CD14-positive monocyte (primary cell): ENCODE measurements around the gene PPP4R3A. TPM values are rescaled to one million over a fixed set of nuclear protein-coding genes. Genes with fewer than 3 reads are reported as not detected.
A peak's percentile ranks its signal among the peaks of the same experiment; 100 is the strongest.

ENCODE experiments used
- DNase-seq, 3 donors: peaks; one replicate each; pipeline ENCODE4 v3.0.0-alpha.2; 2011 to 2022
- H2AFZ ChIP-seq: 2 replicates; pipeline ENCODE4 v1.6.0; 2012; ENCODE audit warnings: mild to moderate bottlenecking, low read depth, low read length, inconsistent platforms; ENCODE audit not compliant: insufficient read depth, poor library complexity, severe bottlenecking
- H3K27ac ChIP-seq, 2 donors: 1 replicate in 1 of 2; 2 replicates in 1 of 2; pipeline ENCODE4 v1.5.1; 2012 to 2013; ENCODE audit warnings: low read length in 2 of 2, control low read depth in 1 of 2, inconsistent platforms in 1 of 2, low read depth in 1 of 2, mild to moderate bottlenecking in 1 of 2
- H3K27me3 ChIP-seq, 2 donors: one replicate each; pipeline versions ENCODE4 v1.6.0 to v1.6.1; 2011 to 2013; ENCODE audit warnings: low read length in 2 of 2; ENCODE audit not compliant: control insufficient read depth in 2 of 2, insufficient read depth in 2 of 2
- H3K36me3 ChIP-seq, 2 donors: replicated peaks in 1 of 2; 1 replicate in 1 of 2; 2 replicates in 1 of 2; pipeline versions ENCODE4 v1.5.1 to v1.6.1; 2012 to 2013; ENCODE audit warnings: low read length in 2 of 2, control low read depth in 1 of 2, inconsistent platforms in 1 of 2, mild to moderate bottlenecking in 1 of 2; ENCODE audit not compliant: insufficient read depth in 2 of 2, control insufficient read depth in 1 of 2
- H3K4me1 ChIP-seq, 2 donors: 1 replicate in 1 of 2; 2 replicates in 1 of 2; pipeline versions ENCODE4 v1.5.1 to v1.6.1; 2012 to 2013; ENCODE audit warnings: low read length in 2 of 2, control low read depth in 1 of 2, inconsistent platforms in 1 of 2, mild to moderate bottlenecking in 1 of 2, moderate library complexity in 1 of 2; ENCODE audit not compliant: insufficient read depth in 2 of 2, control insufficient read depth in 1 of 2
- H3K4me2 ChIP-seq: replicated peaks from 2 replicates; pipeline ENCODE3; 2012; ENCODE audit warnings: low read length, moderate library complexity, mild to moderate bottlenecking; ENCODE audit not compliant: poor library complexity, severe bottlenecking; ENCODE audit errors: extremely low read depth
- H3K4me3 ChIP-seq, 3 experiments: fragments of 200-600 bp in 1 of 3; sonication (generic) in 1 of 3; replicated peaks in 1 of 3; 1 replicate in 2 of 3; 2 replicates in 1 of 3; pipeline ENCODE4 v1.5.1; 2011 to 2013; ENCODE audit warnings: low read length in 3 of 3, mild to moderate bottlenecking in 3 of 3, control low read depth in 2 of 3, low read depth in 2 of 3, inconsistent platforms in 1 of 3, moderate library complexity in 1 of 3
- H3K79me2 ChIP-seq: 2 replicates; pipeline ENCODE4 v1.6.0; 2012; ENCODE audit warnings: mild to moderate bottlenecking, control low read depth, inconsistent platforms, low read length, moderate library complexity; ENCODE audit not compliant: insufficient read depth
- H3K9ac ChIP-seq: 2 replicates; pipeline ENCODE4 v1.6.0; 2017; ENCODE audit warnings: low read length, mild to moderate bottlenecking; ENCODE audit not compliant: insufficient read depth, poor library complexity, severe bottlenecking
- H3K9me3 ChIP-seq, 2 donors: replicated peaks in 1 of 2; 1 replicate in 1 of 2; 2 replicates in 1 of 2; pipeline versions ENCODE4 v1.5.1 to v1.6.1; 2012 to 2013; ENCODE audit warnings: low read length in 2 of 2, control low read depth in 1 of 2; ENCODE audit not compliant: control insufficient read depth in 1 of 2, insufficient read depth in 1 of 2
- H4K20me1 ChIP-seq: 2 replicates; pipeline ENCODE4 v1.6.0; 2012; ENCODE audit warnings: mild to moderate bottlenecking, low read length, control low read depth, moderate library complexity; ENCODE audit not compliant: insufficient read depth
- H3K27ac Mint-ChIP-seq, 7 donors: one replicate each; pipeline ENCODE4 v1.8.0; 2020; ENCODE audit warnings: mild to moderate bottlenecking in 7 of 7, mixed read lengths in 7 of 7, moderate library complexity in 6 of 7, inconsistent platforms in 2 of 7
- H3K27me3 Mint-ChIP-seq, 3 donors: one replicate each; pipeline ENCODE4 v1.8.0; 2021 to 2022; ENCODE audit warnings: low read depth in 3 of 3, mild to moderate bottlenecking in 3 of 3, mixed read lengths in 3 of 3, moderate library complexity in 3 of 3, inconsistent platforms in 1 of 3
- H3K36me3 Mint-ChIP-seq, 2 donors: one replicate each; pipeline ENCODE4 v1.8.0; 2020; ENCODE audit warnings: mixed read lengths in 2 of 2, inconsistent platforms in 1 of 2, mild to moderate bottlenecking in 1 of 2
- H3K4me1 Mint-ChIP-seq: one replicate; pipeline ENCODE4 v1.8.0; 2020; ENCODE audit warnings: mild to moderate bottlenecking, mixed read lengths
- H3K4me3 Mint-ChIP-seq, 2 donors: one replicate each; pipeline ENCODE4 v1.8.0; 2020; ENCODE audit warnings: mild to moderate bottlenecking in 2 of 2, mixed read lengths in 2 of 2, moderate library complexity in 1 of 2
- H3K9me3 Mint-ChIP-seq, 7 donors: one replicate each; pipeline ENCODE4 v1.8.0; 2020 to 2022; ENCODE audit warnings: mixed read lengths in 7 of 7, mild to moderate bottlenecking in 6 of 7, moderate library complexity in 6 of 7, inconsistent platforms in 2 of 7
- CTCF ChIP-seq: fragments of 200-600 bp; IDR thresholded peaks from one replicate; pipeline ENCODE4 v1.8.0; 2022; ENCODE audit warnings: antibody characterized with exemption, mild to moderate bottlenecking
- WGBS: methylation state at CpG from one replicate; pipeline ENCODE4 v1.1.5; 2013; ENCODE audit warnings: missing lambda C conversion rate; ENCODE audit not compliant: insufficient coverage; 5-methylcytosine and 5-hydroxymethylcytosine counted together
- intact Hi-C, 2 donors: fragments of 100-400 bp; cut with micrococcal nuclease; formaldehyde crosslinking; loops; one replicate each; pipeline versions ENCODE4 v1.15.0 to v1.15.1; 2023
- polyA plus RNA-seq, 3 donors: library from polyadenylated mRNA; depleted of rRNA in 1 of 3; unstranded in 2 of 3; stranded (reverse) in 1 of 3; fragments of 300-500 nt in 2 of 3; fragments of >200 nt in 1 of 3; fragmentation: Illumina TruSeq in 2 of 3; gene quantifications; 1 replicate in 2 of 3; 2 replicates in 1 of 3; pipeline ENCODE4 v1.2.3, GENCODE V29; 2012 to 2021

PPP4R3A gene
- polyA plus RNA-seq, 3 donors: 31.4 to 71.0 (median 41.2) TPM

DNA sequence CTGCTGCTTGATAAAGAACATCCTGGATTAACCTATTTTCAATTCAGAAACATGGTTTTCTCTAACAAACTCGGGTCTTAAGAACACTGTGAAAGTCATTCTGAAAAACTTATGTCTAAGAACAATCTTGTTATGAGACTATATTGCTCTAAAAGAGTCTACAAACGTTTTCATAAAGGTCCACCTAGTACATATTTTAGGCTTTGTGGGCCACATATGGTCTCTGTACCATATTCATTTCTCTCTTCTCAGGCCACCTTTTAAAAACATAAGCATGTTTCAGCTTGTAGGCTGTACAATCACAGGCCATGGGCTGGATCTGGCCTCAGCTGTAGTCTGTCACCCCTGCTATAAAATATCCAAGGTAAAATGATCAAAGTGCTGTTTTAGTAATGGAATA is 39.9 kb downstream of the PPP4R3A start:
- Histone ChIP-seq H3K36me3 (peaks cover 91 to 100% of the 10 kb centered on the region in 2 donors), H3K4me2 (no peak overlapping the region), H2AFZ (no peak overlapping the region), H3K9ac (no peak overlapping the region), H3K27ac (no peak overlapping the region), H3K9me3 (no peaks in the 10 kb centered on the region), H4K20me1 (peaks cover 97% of the 10 kb centered on the region), H3K79me2 (peaks cover 41% of the 10 kb centered on the region), H3K4me1 (no peaks in the 10 kb centered on the region), H3K27me3 (no peaks in the 10 kb centered on the region), H3K4me3 (no peak overlapping the region)
- no peaks in the 10 kb centered on the region for H3K4me1 Mint-ChIP-seq
- no peak for DNase-seq
- no peak for TF ChIP-seq CTCF
- intact Hi-C loops: no loop called here
- H3K27ac Mint-ChIP-seq: no peak overlapping the region
- WGBS: 100% methylated on average over 1 of the region's 2 CpGs
- peaks cover 78 to 96% of the 10 kb centered on the region in 2 donors for H3K36me3 Mint-ChIP-seq
- no peak overlapping the region for H3K4me3 Mint-ChIP-seq
- no peaks in the 10 kb centered on the region for H3K27me3 Mint-ChIP-seq
- no peaks in the 10 kb centered on the region for H3K9me3 Mint-ChIP-seq

DNA sequence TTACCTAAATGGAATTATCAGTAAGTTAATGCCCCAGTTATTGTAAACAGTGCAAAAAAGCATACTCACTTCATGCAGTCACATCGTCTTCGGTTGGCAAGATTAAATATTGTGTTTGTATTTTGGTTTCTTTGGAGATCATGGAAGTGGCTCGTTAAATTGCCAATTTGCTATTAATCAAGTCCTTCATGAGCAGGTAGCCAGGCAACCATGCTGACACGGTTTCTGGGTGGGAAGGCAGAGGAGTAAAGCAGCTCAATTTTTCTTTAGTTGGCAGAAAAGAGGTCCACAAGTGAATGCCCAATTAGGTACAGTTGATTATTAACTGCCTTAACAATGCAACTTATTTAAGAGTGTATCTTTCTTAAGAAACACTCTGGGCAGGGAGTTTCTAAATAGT is 43.9 kb downstream of the PPP4R3A start:
- Mint-ChIP-seq H3K27me3 (no peaks in the 10 kb centered on the region), H3K4me1 (no peaks in the 10 kb centered on the region), H3K36me3 (peaks cover 82 to 95% of the 10 kb centered on the region in 2 donors), H3K27ac (peak overlapping the region in 1 of 7 donors; percentile 1), H3K4me3 (no peak overlapping the region), H3K9me3 (no peaks in the 10 kb centered on the region)
- H3K79me2 ChIP-seq: peaks cover 31% of the 10 kb centered on the region
- intact Hi-C loops: no loop called here
- 100% methylated on average over 1 of the region's 4 CpGs for WGBS
- no peak overlapping the region for H2AFZ ChIP-seq
- DNase-seq: no peak
- H4K20me1 ChIP-seq: peaks cover 90% of the 10 kb centered on the region
- no peak overlapping the region for H3K4me3 ChIP-seq
- no peaks in the 10 kb centered on the region for H3K4me1 ChIP-seq
- no peak for TF ChIP-seq CTCF
- no peak overlapping the region for H3K27ac ChIP-seq
- H3K36me3 ChIP-seq: peaks cover 89 to 100% of the 10 kb centered on the region in 2 donors
- H3K9ac ChIP-seq: no peak overlapping the region
- no peaks in the 10 kb centered on the region for H3K27me3 ChIP-seq
- H3K9me3 ChIP-seq: no peaks in the 10 kb centered on the region
- no peak overlapping the region for H3K4me2 ChIP-seq
